Frontal cortex (tissue), 4 donors: ENCODE measurements around the gene OR5J2. TPM values are rescaled to one million over a fixed set of nuclear protein-coding genes. Genes with fewer than 3 reads are reported as not detected.
"Not testable (repeated sequence)": the region's sequence is repeated elsewhere in the genome, so short reads cannot be mapped to it uniquely, and the experiment has no call there.

ENCODE experiments used
- DNase-seq, 2 donors: peaks; one replicate each; pipeline ENCODE4 v3.0.0; 2012; ENCODE audit warnings: low spot score in 2 of 2
- FAIRE-seq: peaks from 2 replicates; lab custom pipeline; 2012; peaks lifted over from hg19 to GRCh38; lab: Jason Lieb, UNC
- total RNA-seq: library from RNA; depleted of rRNA; stranded (reverse); fragments of >200 nt; gene quantifications from one replicate; pipeline ENCODE4 v1.2.3, GENCODE V29; 2014
- donor health status: control.
- donor health status: control.
- donor health status: control.

OR5J2 gene
- total RNA-seq: not detected

GRCh38 chr11:56176318-56176717 is at the start of gene OR5J2:
Gene OR5J2, plus strand, starts transcription at chr11:56176618. Its CDS starts 0 bp downstream, at chr11:56176618.
- DNase-seq: no peak
- no peak for FAIRE-seq

DNA sequence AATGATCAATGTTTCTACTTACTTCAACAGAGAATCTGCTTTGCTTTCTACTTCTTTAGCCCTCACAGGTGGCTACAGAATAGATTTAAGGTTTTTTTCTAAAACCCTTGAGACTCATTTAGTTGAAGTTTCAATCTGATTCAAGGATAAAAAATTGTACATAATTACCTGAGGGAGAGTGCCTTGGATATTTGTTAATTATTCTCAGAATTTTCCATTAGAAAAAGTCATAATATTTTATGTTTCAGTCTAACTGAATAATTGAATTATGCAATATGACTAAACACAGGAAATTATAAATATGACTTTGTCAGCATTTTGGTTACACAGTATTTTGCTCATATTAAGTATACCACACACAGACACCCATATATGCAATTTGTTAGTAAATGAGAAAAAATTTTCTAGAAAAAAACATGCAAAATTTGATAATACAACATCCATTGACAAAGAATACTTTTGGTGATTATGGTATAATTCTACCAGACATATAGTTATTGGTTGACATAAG is 36.2 kb upstream of the OR5J2 start, which contains the start of gene OR8J3:
TSS of gene OR8J3 (minus strand) at position 51 of the 511 bp plus-strand sequence. CDS start 2,483 bp downstream, outside the sequence.
- DNase-seq: no peak
- no peak for FAIRE-seq

DNA sequence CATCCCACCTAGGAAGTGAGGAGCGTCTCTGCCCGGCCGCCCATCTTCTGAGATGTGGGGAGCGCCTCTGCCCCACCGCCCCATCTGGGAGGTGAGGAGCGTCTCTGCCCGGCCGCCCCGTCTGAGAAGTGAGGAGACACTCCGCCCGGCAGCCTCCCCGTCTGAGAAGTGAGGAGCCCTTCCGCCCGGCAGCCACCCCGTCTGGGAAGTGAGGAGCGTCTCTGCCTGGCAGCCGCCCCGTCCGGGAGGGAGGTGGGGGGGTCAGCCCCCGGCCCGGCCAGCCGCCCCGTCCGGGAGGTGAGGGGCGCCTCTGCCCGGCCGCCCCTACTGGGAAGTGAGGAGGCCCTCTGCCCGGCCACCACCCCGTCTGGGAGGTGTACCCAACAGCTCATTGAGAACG is 32.7 kb upstream of the OR5J2 start:
- not testable (repeated sequence) for DNase-seq, FAIRE-seq

- no peak for DNase-seq
- FAIRE-seq: no peak
Measured at GRCh38 chr11:56151376-56151775, 25.0 kb upstream of the OR5J2 start.

- no peak for FAIRE-seq
- DNase-seq: no peak
Measured at GRCh38 chr11:56152333-56152732, 24.1 kb upstream of the OR5J2 start.

DNA sequence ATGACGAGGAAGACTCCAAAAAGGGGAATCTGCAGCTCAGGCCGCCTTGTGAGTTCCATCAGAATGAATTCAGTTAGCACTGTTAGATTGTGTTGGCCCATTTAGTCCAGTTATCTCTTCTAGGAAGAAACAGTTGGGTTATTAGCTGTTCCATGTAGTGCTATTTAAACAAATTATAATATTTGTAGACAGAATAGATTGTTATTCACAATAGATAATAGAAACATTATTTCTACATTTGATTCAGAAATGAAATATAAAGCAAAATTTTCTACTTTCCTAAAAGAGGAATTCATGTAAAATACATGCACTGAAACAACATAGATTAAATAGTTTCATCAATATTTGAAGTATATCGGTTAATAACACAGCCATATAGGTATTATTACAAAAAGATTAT is 16.2 kb upstream of the OR5J2 start, which contains the start of gene OR8K5:
TSS of gene OR8K5 (minus strand) at position 101 of the 400 bp plus-strand sequence. CDS start at position 101, 0 bp downstream.
- no peak for FAIRE-seq
- DNase-seq: no peak

DNA sequence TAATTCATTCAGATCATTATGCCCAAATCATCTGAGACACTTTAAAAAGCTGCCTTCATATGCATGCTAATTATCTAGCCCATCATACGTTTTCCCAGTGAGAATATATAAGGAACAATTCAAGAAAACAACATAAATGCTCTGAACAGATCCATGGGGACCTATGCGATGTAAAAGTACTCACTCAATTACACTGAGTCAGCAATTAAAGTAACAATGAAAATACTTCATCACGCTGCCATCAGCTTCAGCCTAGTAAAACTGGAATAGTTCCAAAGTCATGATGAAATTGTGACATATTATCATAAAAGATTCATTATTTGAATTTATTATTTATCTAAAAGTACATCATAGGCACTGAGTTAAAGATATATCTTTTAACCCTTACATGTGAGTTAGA is 12.6 kb upstream of the OR5J2 start:
- no peak for FAIRE-seq
- DNase-seq: no peak

DNA sequence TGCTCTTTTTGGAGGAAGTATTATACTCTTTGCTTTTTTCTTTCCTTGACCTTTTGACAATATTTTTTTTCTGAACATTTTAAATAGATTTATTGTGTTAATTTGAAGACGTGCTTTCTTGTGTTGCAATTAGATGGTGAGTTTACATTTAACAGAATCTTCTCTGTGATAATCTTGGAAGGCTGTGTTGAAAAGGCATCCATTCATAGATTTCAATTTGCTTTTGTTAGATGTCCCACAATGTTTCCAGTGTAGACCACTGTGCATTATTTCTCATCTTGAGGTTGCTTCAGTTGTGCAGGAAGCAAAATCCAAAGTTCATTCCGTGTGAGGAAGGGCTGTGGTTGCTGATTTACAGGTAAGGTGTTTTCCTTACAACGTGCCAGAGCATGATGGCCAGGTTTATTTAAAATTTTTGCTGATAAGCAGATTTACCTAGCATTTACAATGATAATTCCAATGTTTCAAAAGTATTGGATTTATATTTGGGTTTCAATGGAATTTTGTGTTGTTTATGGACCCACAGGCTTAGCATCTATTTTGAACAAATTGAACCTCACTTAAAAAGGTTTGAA is 4.1 kb upstream of the OR5J2 start:
- no peak for FAIRE-seq
- no peak for DNase-seq

GRCh38 chr11:56183459-56183858 is 7.0 kb downstream of the OR5J2 start:
- DNase-seq (no peak), FAIRE-seq (no peak)

GRCh38 chr11:56188602-56189001 is 12.2 kb downstream of the OR5J2 start:
- FAIRE-seq (no peak), DNase-seq (no peak)

DNA sequence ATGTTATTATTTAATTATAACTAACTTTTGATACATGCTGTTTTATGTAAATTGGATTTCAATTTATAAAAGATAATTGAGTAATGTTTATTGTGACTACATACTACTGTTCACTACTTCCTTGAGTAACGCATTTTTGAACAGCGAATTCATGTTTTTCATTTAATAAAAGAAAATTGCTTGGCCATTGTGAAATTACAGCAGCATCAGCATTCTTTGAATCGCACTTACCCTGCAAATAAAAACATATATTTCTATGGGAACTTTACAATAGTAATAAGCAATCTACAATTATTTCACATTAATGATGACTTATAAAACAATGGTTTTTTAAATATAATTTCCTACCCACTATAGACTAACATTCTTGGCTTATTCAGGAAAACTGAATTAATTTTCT is 20.3 kb downstream of the OR5J2 start:
- FAIRE-seq (no peak), DNase-seq (no peak)

DNA sequence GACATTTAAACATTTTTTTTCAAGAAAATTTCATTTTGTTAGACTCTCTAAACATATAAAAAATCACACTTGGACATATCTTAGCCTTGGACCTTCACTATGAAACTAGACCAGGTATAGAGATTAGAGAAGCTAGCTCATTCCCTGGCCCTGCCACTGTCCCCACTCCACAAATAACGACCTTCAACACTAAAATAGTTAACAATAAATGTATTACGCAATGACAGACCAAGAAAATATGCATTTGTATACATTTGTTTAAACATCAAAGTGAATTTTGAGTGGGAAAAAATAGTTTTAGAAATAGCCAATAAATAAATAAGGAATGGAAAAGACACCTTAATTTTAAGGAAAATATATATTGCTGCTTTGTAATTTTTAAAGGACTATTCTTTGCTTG is 20.9 kb downstream of the OR5J2 start:
- FAIRE-seq: no peak

GRCh38 chr11:56207790-56208189 is 31.4 kb downstream of the OR5J2 start:
- FAIRE-seq (no peak), DNase-seq (no peak)

More for the DNA sequence above, 20.9 kb downstream of the OR5J2 start:
- no peak for DNase-seq

DNA sequence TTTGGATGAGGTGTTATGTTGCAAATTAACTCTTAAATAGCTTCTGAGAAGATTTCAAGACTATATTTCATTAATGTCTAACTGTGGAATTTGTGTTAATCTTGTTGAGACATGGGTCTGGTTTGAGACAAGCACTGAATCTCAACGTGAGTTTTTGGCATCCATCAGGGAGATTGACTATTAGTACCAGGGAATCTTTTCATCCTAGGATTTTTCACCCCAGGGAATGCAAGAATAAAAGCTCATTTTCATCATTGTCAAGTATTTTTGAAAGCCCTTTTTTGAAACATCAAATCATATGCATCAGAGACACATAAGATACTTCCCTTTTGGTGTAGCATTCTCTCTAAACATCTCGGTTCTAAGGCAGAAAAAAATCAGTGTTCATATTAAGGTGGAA is 38.1 kb downstream of the OR5J2 start:
- FAIRE-seq (no peak), DNase-seq (no peak)

DNA sequence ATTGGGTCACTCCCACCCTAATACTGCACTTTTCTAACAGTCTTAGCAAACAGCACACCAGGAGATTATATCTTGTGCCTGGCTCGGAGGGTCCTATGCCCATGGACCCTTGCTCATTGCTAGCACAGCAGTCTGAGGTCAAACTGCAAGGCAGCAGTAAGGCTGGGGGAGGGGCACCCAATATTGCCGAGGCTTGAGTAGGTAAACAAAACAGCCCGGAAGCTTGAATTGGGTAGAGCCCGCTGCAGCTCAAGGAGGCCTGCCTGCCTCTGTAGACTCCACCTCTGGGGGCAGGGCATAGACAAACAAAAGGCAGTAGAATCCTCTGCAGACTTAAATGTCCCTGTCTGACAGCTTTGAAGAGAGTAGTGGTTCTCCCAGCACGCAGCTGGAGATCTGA is 43.3 kb downstream of the OR5J2 start:
- FAIRE-seq, DNase-seq: not testable (repeated sequence)

Other genes with a start within 250 kb of the OR5J2 start
- not detected for gene OR5I1, start 240.2 kb upstream of the OR5J2 start, total RNA-seq
- gene OR10AG1, start 206.7 kb upstream of the OR5J2 start, total RNA-seq: not detected
- not detected for gene OR5F1, start 182.0 kb upstream of the OR5J2 start, total RNA-seq
- not detected for gene OR5AS1, start 149.0 kb upstream of the OR5J2 start, total RNA-seq
- not detected for gene OR8I2, start 83.3 kb upstream of the OR5J2 start, total RNA-seq
- gene OR8H2, start 72.9 kb upstream of the OR5J2 start, total RNA-seq: not detected
- gene OR8H3, start 54.2 kb upstream of the OR5J2 start, total RNA-seq: not detected
- not detected for gene OR8J3, start 36.4 kb upstream of the OR5J2 start, total RNA-seq
- gene OR8K5, start 16.3 kb upstream of the OR5J2 start, total RNA-seq: not detected
- not detected for gene OR5T2, start 57.6 kb downstream of the OR5J2 start, total RNA-seq
- not detected for gene OR5T3, start 75.6 kb downstream of the OR5J2 start, total RNA-seq
- not detected for gene OR5T1, start 97.5 kb downstream of the OR5J2 start, total RNA-seq
- not detected for gene OR8H1, start 115.6 kb downstream of the OR5J2 start, total RNA-seq
- not detected for gene OR8K3, start 138.5 kb downstream of the OR5J2 start, total RNA-seq
- not detected for gene OR8K1, start 169.4 kb downstream of the OR5J2 start, total RNA-seq
- gene OR8J1, start 177.7 kb downstream of the OR5J2 start, total RNA-seq: not detected
- not detected for gene OR8U1, start 199.0 kb downstream of the OR5J2 start, total RNA-seq
- gene OR5AL1, start 236.1 kb downstream of the OR5J2 start, total RNA-seq: not detected